Measurements from ENCODE around the gene RAB3B. TPM values are rescaled to one million over a fixed set of nuclear protein-coding genes. Genes with fewer than 3 reads are reported as not detected.

RAB3B gene
- total RNA-seq, 3 donors from 2014 or later = 3.5 to 5.6 (median 3.6) TPM

- H3K4me3 ChIP-seq = no peak overlapping the region
- ATAC-seq (no peak), DNase-seq (no peak)
- H3K36me3 ChIP-seq (ENCODE audit: low read depth) = no peaks in the 10 kb centered on the region
- TF ChIP-seq, protein P1, sequence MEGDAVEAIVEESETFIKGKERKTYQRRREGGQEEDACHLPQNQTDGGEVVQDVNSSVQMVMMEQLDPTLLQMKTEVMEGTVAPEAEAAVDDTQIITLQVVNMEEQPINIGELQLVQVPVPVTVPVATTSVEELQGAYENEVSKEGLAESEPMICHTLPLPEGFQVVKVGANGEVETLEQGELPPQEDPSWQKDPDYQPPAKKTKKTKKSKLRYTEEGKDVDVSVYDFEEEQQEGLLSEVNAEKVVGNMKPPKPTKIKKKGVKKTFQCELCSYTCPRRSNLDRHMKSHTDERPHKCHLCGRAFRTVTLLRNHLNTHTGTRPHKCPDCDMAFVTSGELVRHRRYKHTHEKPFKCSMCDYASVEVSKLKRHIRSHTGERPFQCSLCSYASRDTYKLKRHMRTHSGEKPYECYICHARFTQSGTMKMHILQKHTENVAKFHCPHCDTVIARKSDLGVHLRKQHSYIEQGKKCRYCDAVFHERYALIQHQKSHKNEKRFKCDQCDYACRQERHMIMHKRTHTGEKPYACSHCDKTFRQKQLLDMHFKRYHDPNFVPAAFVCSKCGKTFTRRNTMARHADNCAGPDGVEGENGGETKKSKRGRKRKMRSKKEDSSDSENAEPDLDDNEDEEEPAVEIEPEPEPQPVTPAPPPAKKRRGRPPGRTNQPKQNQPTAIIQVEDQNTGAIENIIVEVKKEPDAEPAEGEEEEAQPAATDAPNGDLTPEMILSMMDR (IDR thresholded peaks at IDR 0.05) = no peak
- no peaks in the 10 kb centered on the region for H3K4me1 ChIP-seq (ENCODE audit: low read depth)
- intact Hi-C loops (cut with DNase I, micrococcal nuclease) = no loop called here
- no peaks in the 10 kb centered on the region for H3K9me3 ChIP-seq
Observed at GRCh38 chr1:51908499-51908898, 82.0 kb downstream of the RAB3B start.

GRCh38 chr1:51907079-51907702 lies 83.3 kb downstream of the RAB3B start:
- Histone ChIP-seq H3K36me3 (ENCODE audit: low read depth) (no peaks in the 10 kb centered on the region), H3K4me3 (no peak overlapping the region), H3K4me1 (ENCODE audit: low read depth) (no peaks in the 10 kb centered on the region), H3K9me3 (no peaks in the 10 kb centered on the region)
- no peak for DNase-seq
- intact Hi-C loops (cut with DNase I, micrococcal nuclease) = no loop called here
- ATAC-seq = no peak
- TF ChIP-seq, protein P1 (IDR thresholded peaks at IDR 0.05) = no peak

DNA sequence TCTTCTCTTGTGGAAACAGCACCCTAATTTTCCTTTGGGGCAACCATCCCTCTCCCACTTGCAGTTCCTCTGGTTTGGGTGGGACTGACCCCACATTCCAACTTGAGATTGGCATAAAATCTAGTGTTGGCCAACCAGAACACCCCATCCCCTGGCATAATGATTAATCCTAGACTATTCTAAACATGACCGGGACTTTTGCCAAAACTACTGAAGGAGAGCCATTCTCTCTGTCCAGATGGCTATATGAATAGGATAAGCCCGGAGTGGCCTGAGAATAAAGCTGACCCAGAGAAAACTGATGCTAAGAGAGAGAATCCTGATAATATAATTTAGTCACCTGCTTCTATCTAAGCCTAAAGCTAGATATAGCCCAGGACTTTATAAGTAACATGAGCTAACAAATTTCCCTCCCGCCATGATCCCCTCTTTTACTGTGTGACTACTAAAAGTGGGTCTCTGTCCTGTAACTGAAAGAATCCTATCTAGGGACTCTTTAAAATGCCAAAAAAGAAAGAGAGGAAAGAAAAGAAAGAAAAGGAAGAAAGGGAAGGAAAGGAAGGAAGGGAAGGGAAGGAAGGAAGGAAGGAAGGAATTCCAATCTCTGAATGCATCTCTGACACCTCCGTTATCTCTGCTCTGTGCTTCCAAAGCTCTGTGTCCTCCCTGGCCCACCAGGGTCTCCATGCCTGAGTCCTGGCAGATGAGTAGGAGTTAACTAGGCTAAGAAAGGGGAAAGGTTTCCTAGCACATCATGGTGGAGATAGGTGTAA lies 84.0 kb downstream of the RAB3B start:
- Histone ChIP-seq H3K4me1 (ENCODE audit: low read depth) (no peaks in the 10 kb centered on the region), H3K4me3 (no peak overlapping the region), H3K36me3 (ENCODE audit: low read depth) (no peaks in the 10 kb centered on the region), H3K9me3 (no peaks in the 10 kb centered on the region)
- DNase-seq (no peak), ATAC-seq (no peak)
- TF ChIP-seq, protein P1 (IDR thresholded peaks at IDR 0.05) = no peak
- intact Hi-C loops (cut with DNase I, micrococcal nuclease) = no loop called here

DNA sequence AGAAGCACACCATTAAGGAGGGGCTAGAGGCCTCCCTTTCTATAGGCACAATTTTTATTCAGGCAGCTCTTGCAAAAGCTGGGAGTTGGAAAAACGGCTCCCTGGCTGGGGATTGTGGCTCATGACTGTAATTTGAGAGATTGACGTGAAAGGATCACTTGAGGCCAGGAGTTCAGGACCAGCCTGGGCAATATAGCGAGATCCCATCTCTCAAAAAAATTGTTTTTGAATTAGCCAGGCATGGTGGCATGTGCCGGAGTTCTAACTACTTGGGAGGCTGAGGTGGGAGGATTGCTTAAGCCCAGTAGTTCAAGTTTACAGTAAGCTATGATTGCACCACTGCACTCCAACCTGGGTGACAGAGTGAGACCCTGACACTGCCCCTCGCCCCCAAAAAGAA lies 88.0 kb downstream of the RAB3B start:
- no peaks in the 10 kb centered on the region for H3K9me3 ChIP-seq
- H3K36me3 ChIP-seq (ENCODE audit: low read depth) = no peaks in the 10 kb centered on the region
- ATAC-seq = no peak
- no peaks in the 10 kb centered on the region for H3K4me1 ChIP-seq (ENCODE audit: low read depth)
- no peak overlapping the region for H3K4me3 ChIP-seq
- intact Hi-C loops (cut with DNase I, micrococcal nuclease) = no loop called here
- DNase-seq = no peak
- TF ChIP-seq, protein P1 (IDR thresholded peaks at IDR 0.05) = no peak

- Histone ChIP-seq H3K4me3 (no peak overlapping the region), H3K36me3 (ENCODE audit: low read depth) (no peaks in the 10 kb centered on the region), H3K9me3 (no peaks in the 10 kb centered on the region), H3K4me1 (ENCODE audit: low read depth) (no peaks in the 10 kb centered on the region)
- intact Hi-C loops (cut with DNase I, micrococcal nuclease) = no loop called here
- DNase-seq (no peak), ATAC-seq (no peak)
- TF ChIP-seq, protein P1 (IDR thresholded peaks at IDR 0.05) = no peak
Observed at GRCh38 chr1:51901151-51901550, 89.3 kb downstream of the RAB3B start.
